ENCODE results near the gene NSF.

- TF ChIP-seq, protein P1, sequence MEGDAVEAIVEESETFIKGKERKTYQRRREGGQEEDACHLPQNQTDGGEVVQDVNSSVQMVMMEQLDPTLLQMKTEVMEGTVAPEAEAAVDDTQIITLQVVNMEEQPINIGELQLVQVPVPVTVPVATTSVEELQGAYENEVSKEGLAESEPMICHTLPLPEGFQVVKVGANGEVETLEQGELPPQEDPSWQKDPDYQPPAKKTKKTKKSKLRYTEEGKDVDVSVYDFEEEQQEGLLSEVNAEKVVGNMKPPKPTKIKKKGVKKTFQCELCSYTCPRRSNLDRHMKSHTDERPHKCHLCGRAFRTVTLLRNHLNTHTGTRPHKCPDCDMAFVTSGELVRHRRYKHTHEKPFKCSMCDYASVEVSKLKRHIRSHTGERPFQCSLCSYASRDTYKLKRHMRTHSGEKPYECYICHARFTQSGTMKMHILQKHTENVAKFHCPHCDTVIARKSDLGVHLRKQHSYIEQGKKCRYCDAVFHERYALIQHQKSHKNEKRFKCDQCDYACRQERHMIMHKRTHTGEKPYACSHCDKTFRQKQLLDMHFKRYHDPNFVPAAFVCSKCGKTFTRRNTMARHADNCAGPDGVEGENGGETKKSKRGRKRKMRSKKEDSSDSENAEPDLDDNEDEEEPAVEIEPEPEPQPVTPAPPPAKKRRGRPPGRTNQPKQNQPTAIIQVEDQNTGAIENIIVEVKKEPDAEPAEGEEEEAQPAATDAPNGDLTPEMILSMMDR (conservative IDR thresholded peaks at IDR 0.05; ENCODE audit: low read length), result no peak
- TF ChIP-seq EZH2phosphoT487 (IDR thresholded peaks at IDR 0.05; ENCODE audit: borderline replicate concordance, low read depth, low read length), result no peak
Measured at GRCh38 chr17:46732754-46733398, 142.4 kb downstream of the NSF start.
